D721Med (cell line): ENCODE data around the gene NT5DC2.

Source experiments
- DNase-seq: peaks from one replicate; pipeline ENCODE4 v3.0.0; 2011; ENCODE audit warnings: low spot score; ENCODE audit not compliant: insufficient read length
- FAIRE-seq: peaks from 2 replicates; lab custom pipeline; 2011; peaks lifted over from hg19 to GRCh38; lab: Jason Lieb, UNC
- TF ChIP-seq, protein P1 (sequence below): IDR thresholded peaks from 2 replicates; pipeline ENCODE4 v1.5.1; 2012; ENCODE audit warnings: mild to moderate bottlenecking, control low read depth; ENCODE audit not compliant: insufficient read depth; ENCODE audit errors: missing control alignments

Gene NT5DC2

GRCh38 chr3:52551118-52551517 is 17.5 kb upstream of the NT5DC2 start:
- no peak for DNase-seq
- FAIRE-seq: no peak
- TF ChIP-seq, protein P1, sequence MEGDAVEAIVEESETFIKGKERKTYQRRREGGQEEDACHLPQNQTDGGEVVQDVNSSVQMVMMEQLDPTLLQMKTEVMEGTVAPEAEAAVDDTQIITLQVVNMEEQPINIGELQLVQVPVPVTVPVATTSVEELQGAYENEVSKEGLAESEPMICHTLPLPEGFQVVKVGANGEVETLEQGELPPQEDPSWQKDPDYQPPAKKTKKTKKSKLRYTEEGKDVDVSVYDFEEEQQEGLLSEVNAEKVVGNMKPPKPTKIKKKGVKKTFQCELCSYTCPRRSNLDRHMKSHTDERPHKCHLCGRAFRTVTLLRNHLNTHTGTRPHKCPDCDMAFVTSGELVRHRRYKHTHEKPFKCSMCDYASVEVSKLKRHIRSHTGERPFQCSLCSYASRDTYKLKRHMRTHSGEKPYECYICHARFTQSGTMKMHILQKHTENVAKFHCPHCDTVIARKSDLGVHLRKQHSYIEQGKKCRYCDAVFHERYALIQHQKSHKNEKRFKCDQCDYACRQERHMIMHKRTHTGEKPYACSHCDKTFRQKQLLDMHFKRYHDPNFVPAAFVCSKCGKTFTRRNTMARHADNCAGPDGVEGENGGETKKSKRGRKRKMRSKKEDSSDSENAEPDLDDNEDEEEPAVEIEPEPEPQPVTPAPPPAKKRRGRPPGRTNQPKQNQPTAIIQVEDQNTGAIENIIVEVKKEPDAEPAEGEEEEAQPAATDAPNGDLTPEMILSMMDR: no peak

DNA sequence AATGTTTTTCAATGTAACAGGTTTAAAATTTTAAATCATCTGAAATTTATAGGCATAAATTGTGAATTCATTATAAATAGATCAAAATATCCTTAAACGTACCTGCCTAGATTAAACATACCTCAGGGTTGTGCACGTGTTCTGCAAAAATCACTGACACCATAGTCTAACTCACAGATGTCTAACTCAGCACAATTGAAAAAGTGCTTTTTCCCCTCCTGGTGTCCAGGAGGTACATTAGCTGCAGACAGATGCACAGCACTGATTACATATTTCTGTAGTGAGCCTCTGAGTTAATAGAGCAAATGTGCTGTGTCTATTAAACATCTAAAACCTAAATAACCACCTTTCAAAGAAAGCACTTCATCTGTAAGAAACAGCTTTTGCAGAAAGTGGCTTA is 13.5 kb upstream of the NT5DC2 start:
- peak; percentile 46 for FAIRE-seq
- DNase-seq: no peak
- TF ChIP-seq, protein P1: no peak

DNA sequence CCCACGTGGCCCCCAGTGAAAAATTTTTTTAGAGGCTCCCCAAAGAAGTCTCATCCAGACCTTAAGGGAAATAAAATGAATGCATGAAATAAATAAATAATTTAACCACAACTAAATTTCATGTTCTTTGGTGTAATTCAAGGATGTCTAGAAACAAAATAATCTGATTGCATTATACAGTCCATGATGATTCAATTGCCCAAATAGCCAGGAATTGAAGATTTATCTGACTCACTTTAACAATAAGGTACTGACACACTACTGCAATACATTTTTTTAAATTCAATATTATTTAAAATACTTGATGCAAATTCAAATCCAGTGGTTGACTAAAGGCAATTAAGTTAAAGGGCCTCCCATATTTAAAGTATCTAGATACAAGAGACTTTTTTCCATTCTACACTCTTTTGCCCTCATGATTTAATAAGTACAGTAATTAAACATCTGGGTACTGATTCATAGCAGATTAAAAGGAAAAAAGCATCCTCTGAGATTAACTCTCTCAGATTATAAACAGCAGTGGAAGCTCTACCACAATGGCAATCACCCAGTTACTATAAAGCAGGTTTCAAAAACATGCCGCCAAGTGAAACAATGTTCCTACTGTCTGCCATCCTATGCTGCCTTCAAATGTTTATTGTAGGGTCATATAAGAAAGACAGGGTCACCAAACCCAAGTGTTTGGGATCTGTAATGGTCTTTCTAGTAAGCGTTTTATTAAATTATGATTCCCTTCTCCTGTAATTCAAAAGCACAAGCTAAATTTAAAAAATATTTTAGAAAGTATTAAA is 12.6 kb upstream of the NT5DC2 start:
- DNase-seq (no peak), FAIRE-seq (no peak)
- TF ChIP-seq, protein P1: no peak

DNA sequence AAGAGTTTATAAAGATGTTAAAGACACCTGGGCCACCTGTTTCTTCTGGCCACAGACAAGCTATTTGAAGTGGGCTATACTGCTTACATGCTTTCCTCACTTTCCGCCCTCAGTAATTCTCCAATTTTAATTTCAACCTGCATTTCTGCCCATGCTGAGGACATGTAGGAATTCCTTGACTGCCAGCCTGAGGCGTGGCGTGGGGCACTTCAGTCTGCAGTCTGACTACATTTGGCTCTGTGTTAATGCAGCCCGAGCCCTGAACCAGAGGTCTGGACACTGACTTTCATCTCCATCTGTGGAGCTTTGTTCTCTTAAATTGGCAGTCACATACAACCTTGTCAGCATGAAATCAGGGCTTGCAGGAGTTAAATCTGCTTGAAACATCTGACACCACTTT is 11.3 kb upstream of the NT5DC2 start:
- DNase-seq (no peak), FAIRE-seq (no peak)
- TF ChIP-seq, protein P1: no peak

DNA sequence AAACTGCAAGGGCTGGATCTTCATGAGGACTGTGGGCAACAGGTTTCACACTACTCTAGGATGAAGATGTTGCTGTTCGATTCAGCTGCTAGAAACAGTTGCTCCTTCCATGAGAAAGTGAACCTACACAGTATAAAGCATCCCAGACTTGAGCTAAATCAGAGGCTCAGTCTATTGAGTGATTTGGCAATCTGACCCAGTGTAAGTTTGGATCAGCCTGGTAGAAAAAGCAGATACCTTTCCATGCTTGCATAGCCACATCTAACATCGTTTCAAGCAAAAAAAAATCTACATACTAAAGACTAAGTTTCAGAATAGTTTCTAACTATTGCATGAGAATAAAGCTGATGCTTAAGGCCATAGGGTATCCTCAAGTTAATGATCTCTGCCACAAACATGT is 7.4 kb upstream of the NT5DC2 start:
- DNase-seq (no peak), FAIRE-seq (no peak)
- TF ChIP-seq, protein P1: no peak

- DNase-seq: no peak
Measured at GRCh38 chr3:52539010-52539653, 5.5 kb upstream of the NT5DC2 start.

More at GRCh38 chr3:52539010-52539653, 5.5 kb upstream of the NT5DC2 start:
- TF ChIP-seq, protein P1: no peak
- FAIRE-seq: no peak
